NOMO-1 (cell line): Measurements from ENCODE around the gene IFNAR1.

Experiments used
- DNase-seq, 2 experiments: peaks; one replicate each; lab custom pipeline; 2025; ENCODE audit not compliant: unreplicated experiment in 2 of 2; lab: John Stamatoyannopoulos, UW

Gene IFNAR1

GRCh38 chr21:33396951-33397350, 72.2 kb downstream of the IFNAR1 start:
- no peak for DNase-seq

GRCh38 chr21:33397717-33398116, 72.9 kb downstream of the IFNAR1 start:
- no peak for DNase-seq

DNA sequence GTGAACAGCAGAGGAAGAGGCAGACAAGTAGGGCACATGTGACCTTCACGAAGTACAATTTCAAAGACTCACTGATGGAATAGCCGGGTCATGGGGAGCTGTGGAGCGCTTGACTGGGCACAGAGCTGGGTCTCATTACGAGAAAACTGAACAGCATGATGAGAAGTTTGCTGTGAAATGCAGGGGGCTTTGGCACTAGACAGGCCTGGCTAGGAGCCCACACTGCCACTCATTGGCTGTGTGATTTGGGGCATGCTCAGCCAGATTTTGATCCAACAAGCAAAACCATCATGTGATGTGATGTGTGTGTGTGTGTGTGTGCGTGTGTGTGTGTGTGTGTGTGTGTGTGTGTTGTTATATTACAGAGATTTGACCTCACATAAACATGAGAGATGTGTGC, 73.6 kb downstream of the IFNAR1 start:
- no peak for DNase-seq

DNA sequence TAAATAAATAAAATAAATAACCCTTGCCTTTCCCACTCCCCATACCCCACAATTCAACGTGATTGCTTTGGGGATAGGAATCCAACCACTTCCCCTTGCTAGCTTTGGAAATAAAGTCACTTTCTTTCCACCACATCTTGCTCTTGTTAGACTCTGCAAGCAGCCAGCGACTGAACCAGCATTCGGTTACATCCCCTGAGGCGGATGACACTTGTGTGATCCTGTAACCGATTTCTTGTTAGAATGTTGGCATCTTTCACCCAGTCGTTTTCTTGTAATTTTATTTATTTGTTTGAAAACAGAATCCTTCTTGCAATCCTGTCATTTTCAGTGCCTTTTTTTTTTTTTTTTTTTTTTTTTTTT, 76.8 kb downstream of the IFNAR1 start:
- peak; percentile 39 to 63 for DNase-seq

GRCh38 chr21:33402001-33402979, 77.5 kb downstream of the IFNAR1 start:
- peak; percentile 94 to 95 for DNase-seq

DNA sequence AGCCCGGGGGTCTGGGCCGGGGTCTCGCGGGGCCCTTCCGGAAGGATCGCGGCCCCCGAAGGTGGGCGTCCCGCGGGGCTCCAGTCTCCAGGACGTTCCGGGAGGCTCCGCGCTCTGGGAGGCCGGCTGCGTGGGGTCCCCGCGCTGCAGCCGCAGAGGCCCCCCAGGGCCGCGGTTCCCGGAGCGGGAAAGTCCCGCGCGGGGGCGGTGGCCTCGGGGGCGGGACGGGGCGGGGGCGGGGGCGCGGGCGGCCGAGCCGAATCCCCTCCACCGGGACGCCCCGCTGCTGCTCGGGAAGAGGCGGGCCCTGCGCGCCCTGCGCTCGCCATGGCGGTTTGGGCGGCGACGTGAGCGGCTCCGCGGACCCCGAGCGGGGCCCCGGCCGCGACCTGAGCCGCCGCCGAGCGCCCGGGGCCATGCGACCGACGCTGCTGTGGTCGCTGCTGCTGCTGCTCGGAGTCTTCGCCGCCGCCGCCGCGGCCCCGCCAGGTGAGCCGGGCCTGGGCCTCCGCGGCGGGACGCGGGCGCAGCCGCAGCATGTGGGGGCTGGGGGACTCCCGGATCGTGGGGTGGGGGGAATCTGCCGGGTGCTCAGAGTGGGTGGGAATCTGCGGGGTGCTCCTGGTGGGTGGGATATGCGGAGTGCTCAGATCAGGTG, 78.5 kb downstream of the IFNAR1 start, which contains the start of gene IFNGR2:
Gene IFNGR2, plus strand, starts transcription at position 286 of the 658 bp plus-strand sequence. Its CDS starts 131 bp downstream, at position 417.
- DNase-seq = no peak

GRCh38 chr21:33403786-33404585, 79.2 kb downstream of the IFNAR1 start:
- peak; percentile 25 to 32 for DNase-seq

- no peak for DNase-seq
Measured at GRCh38 chr21:33406493-33406892, 81.7 kb downstream of the IFNAR1 start.
